GM12892 (cell line): ENCODE measurements around the gene FILIP1.

Experiments used
- POLR2A ChIP-seq: IDR thresholded peaks from 2 replicates; pipeline ENCODE4 v1.6.1; 2011; ENCODE audit warnings: low read depth, low read length, control low read depth
- POLR2AphosphoS5 ChIP-seq: IDR thresholded peaks from 2 replicates; pipeline ENCODE4 v1.6.1; 2011; ENCODE audit warnings: low read depth, low read length, control low read depth

- TF ChIP-seq POLR2A (no peak), POLR2AphosphoS5 (no peak)
Observed at GRCh38 chr6:75344455-75344854, 149.1 kb downstream of the FILIP1 start.
